ENCODE measurements around the gene SLC2A9.

GRCh38 chr4:10028910-10029309 lies 7.6 kb upstream of the SLC2A9 start:
- no peak for TF ChIP-seq GATA2 (IDR thresholded peaks at IDR 0.05; ENCODE audit: low read depth, low read length)
- no peak for TF ChIP-seq GATA3 (IDR thresholded peaks at IDR 0.05; ENCODE audit: low read depth, low read length)

Measured in SH-SY5Y (cell line).